K562 (cell line): Measurements from ENCODE around the gene MPZL1. TPM values are rescaled to one million over a fixed set of nuclear protein-coding genes. Genes with fewer than 3 reads are reported as not detected.

Source experiments
- ATAC-seq: fragments of 200-7000 bp; cut with Tn5 transposase; 3 replicates; pipeline ENCODE4 v1.9.1; 2020; ENCODE audit warnings: moderate library complexity
- BruUV-seq: library from RNA; stranded (reverse); fragments of 400-500 nt; replicated peaks from 2 replicates; lab custom pipeline; 2021; lab: Mats Ljungman, UMichigan
- CTCF ChIA-PET: fragments of 300-600 bp; formaldehyde crosslinking; extraction: SDS; loops from one replicate; lab custom pipeline; 2021; ENCODE audit warnings: low intra/inter-chr PET ratio; lab: Yijun Ruan, JAX
- POLR2A ChIA-PET: fragments of 300-600, 350-650 bp; sonication (Branson Sonifier 250); formaldehyde crosslinking; extraction: SDS; loops from one replicate; lab custom pipeline; 2021; ENCODE audit warnings: antibody characterized with exemption, inconsistent platforms; lab: Yijun Ruan, JAX
- DNase-seq, 4 experiments: peaks; one replicate each; pipeline versions ENCODE4 v3.0.0 to v3.0.0-alpha.2; 2011 to 2018; ENCODE audit warnings: low spot score in 3 of 4, mixed read lengths in 3 of 4; ENCODE audit errors: extremely low read depth in 1 of 4
- FAIRE-seq: peaks from 2 replicates; lab custom pipeline; 2011; peaks lifted over from hg19 to GRCh38; lab: Jason Lieb, UNC
- H2AFZ ChIP-seq: 2 replicates; pipeline ENCODE4 v1.6.0; 2011; ENCODE audit warnings: low read depth, low read length, control low read depth, inconsistent platforms
- H3K27ac ChIP-seq: fragments of 200-600 bp; 3 replicates; pipeline ENCODE4 v1.8.0; 2011; ENCODE audit warnings: low read depth, mild to moderate bottlenecking, control low read depth, inconsistent platforms, low read length, moderate library complexity, mixed read lengths; ENCODE audit errors: extremely low read depth
- H3K27me3 ChIP-seq, 2 experiments: fragments of 300-600 bp in 1 of 2; 2 replicates in 1 of 2; 3 replicates in 1 of 2; pipeline versions ENCODE4 v1.6.0 to v1.8.0; 2011; ENCODE audit warnings: inconsistent platforms in 2 of 2, low read length in 2 of 2, mild to moderate bottlenecking in 1 of 2, mixed read lengths in 1 of 2, moderate library complexity in 1 of 2; ENCODE audit not compliant: control insufficient read depth in 2 of 2, insufficient read depth in 2 of 2
- H3K36me3 ChIP-seq: fragments of 300-600 bp; 3 replicates; pipeline ENCODE4 v1.8.0; 2011; ENCODE audit warnings: mild to moderate bottlenecking, low read length, inconsistent platforms; ENCODE audit not compliant: control insufficient read depth, insufficient read depth
- H3K4me1 ChIP-seq, 2 experiments: fragments of 200-600 bp in 1 of 2; replicated peaks in 1 of 2; 2 replicates in 1 of 2; 3 replicates in 1 of 2; pipeline versions ENCODE4 v1.5.1 to v1.8.0; 2011; ENCODE audit warnings: inconsistent platforms in 2 of 2, low read length in 2 of 2, mild to moderate bottlenecking in 1 of 2, mixed read lengths in 1 of 2, moderate library complexity in 1 of 2; ENCODE audit not compliant: control insufficient read depth in 2 of 2, insufficient read depth in 2 of 2
- H3K4me2 ChIP-seq: 2 replicates; pipeline ENCODE4 v1.6.1; 2011; ENCODE audit warnings: low read length, control low read depth, inconsistent platforms, mixed read lengths; ENCODE audit not compliant: insufficient read depth
- H3K4me3 ChIP-seq: fragments of 200-600 bp; sonication (generic), shearing (Covaris generic); 2 replicates; pipeline ENCODE4 v1.5.1; 2016; ENCODE audit warnings: control low read depth, inconsistent platforms
- H3K79me2 ChIP-seq: fragments of 200-600 bp; 3 replicates; pipeline ENCODE4 v1.8.0; 2011; ENCODE audit warnings: low read length, inconsistent platforms; ENCODE audit not compliant: control insufficient read depth, insufficient read depth
- H3K9ac ChIP-seq, 2 experiments: 2 replicates each; pipeline versions ENCODE4 v1.6.0 to v1.6.1; 2011; ENCODE audit warnings: low read depth in 2 of 2, low read length in 2 of 2, control low read depth in 1 of 2, inconsistent platforms in 1 of 2, mild to moderate bottlenecking in 1 of 2, mixed read lengths in 1 of 2; ENCODE audit not compliant: insufficient read depth in 1 of 2
- H3K9me1 ChIP-seq: one replicate; pipeline ENCODE4 v1.6.0; 2011; ENCODE audit warnings: inconsistent platforms, mild to moderate bottlenecking, low read length, moderate library complexity; ENCODE audit not compliant: control insufficient read depth, insufficient read depth
- H3K9me3 ChIP-seq: replicated peaks from 2 replicates; pipeline ENCODE4 v1.5.1; 2011; ENCODE audit warnings: low read depth, low read length, inconsistent platforms; ENCODE audit not compliant: control insufficient read depth, insufficient read depth
- H4K20me1 ChIP-seq: replicated peaks from 2 replicates; pipeline ENCODE4 v1.6.1; 2011; ENCODE audit warnings: low read length, inconsistent platforms, mixed read lengths; ENCODE audit not compliant: control insufficient read depth, insufficient read depth
- ARID1B ChIP-seq: fragments of 450-650 bp; IDR thresholded peaks from 2 replicates; pipeline ENCODE4 v1.6.1; 2016; ENCODE audit warnings: antibody characterized with exemption, mild to moderate bottlenecking, inconsistent platforms
- E2F3 ChIP-seq: fragments of 250-450 bp; sonication (Bioruptor Pico); IDR thresholded peaks from 2 replicates; pipeline ENCODE4 v1.4.0; 2020; ENCODE audit warnings: mild to moderate bottlenecking
- FOXK2 ChIP-seq, 2 experiments: fragments of 450-650 bp; IDR thresholded peaks in 1 of 2; conservative IDR thresholded peaks in 1 of 2; 2 replicates each; pipeline ENCODE4 v1.6.1; 2016; ENCODE audit warnings: low read depth in 2 of 2, mild to moderate bottlenecking in 1 of 2
- GTF2B ChIP-seq: IDR thresholded peaks from 2 replicates; pipeline ENCODE4 v1.6.1; 2011; ENCODE audit not compliant: insufficient read length; ENCODE audit errors: extremely low read depth
- SMAD4 ChIP-seq: fragments of 250-450 bp; sonication (Bioruptor Pico); conservative IDR thresholded peaks from 2 replicates; pipeline ENCODE4 v1.8.0; 2021; ENCODE audit warnings: inconsistent platforms, mild to moderate bottlenecking, moderate library complexity
- SOX6 ChIP-seq: fragments of 450-650 bp; IDR thresholded peaks from 2 replicates; pipeline ENCODE4 v1.6.1; 2014; ENCODE audit warnings: mild to moderate bottlenecking
- SREBF2 ChIP-seq: sonication (generic); formaldehyde crosslinking; IDR thresholded peaks from 2 replicates; pipeline ENCODE4 v1.4.0; 2020; ENCODE audit warnings: mild to moderate bottlenecking, missing genetic modification reagents
- TARDBP ChIP-seq: fragments of 450-650 bp; IDR thresholded peaks from 2 replicates; pipeline ENCODE4 v1.6.1; 2016
- ZBTB2 ChIP-seq: fragments of 450-650 bp; IDR thresholded peaks from 2 replicates; pipeline ENCODE4 v1.6.1; 2016; ENCODE audit warnings: antibody characterized with exemption
- ZNF445 ChIP-seq: fragments of 250-450 bp; sonication (Bioruptor Pico); IDR thresholded peaks from 2 replicates; pipeline ENCODE4 v1.4.0; 2020; ENCODE audit warnings: low read depth, mild to moderate bottlenecking, moderate library complexity
- ZNF551 ChIP-seq: fragments of 250-450 bp; sonication (Bioruptor Pico); IDR thresholded peaks from 2 replicates; pipeline ENCODE4 v1.5.0; 2021; ENCODE audit warnings: mild to moderate bottlenecking, moderate library complexity
- ZNF740 ChIP-seq, 3 experiments: fragments of 200-800 bp in 1 of 3; sonication (Bioruptor generic) in 1 of 3; sonication (generic) in 1 of 3; formaldehyde crosslinking in 1 of 3; IDR thresholded peaks; 2 replicates each; pipeline versions ENCODE4 v1.6.1 to v1.8.0; 2016 to 2022; ENCODE audit warnings: mild to moderate bottlenecking in 2 of 3, missing compliant biosample characterization in 2 of 3, missing genetic modification characterization in 2 of 3, missing genetic modification reagents in 1 of 3
- WGBS: fragments of 100-300 bp; shearing (Covaris generic); methylation state at CpG from one replicate; pipeline ENCODE4 v1.1.6; 2016; ENCODE audit warnings: low coverage, mixed read lengths; ENCODE audit not compliant: insufficient coverage; ENCODE audit errors: missing lambda C conversion rate; 5-methylcytosine and 5-hydroxymethylcytosine counted together
- in situ Hi-C: fragments of 300-500 bp; cut with MboI; formaldehyde crosslinking; loops from 4 replicates; pipeline ENCODE4 v1.15.0; 2018; ENCODE audit warnings: inconsistent platforms, mixed read lengths
- intact Hi-C: fragments of 100-400 bp; cut with micrococcal nuclease; formaldehyde crosslinking; loops from 2 replicates; pipeline ENCODE4 v1.14.2; 2022
- polyA plus RNA-seq, 8 experiments: library from polyadenylated mRNA; depleted of rRNA in 4 of 8; stranded (reverse) in 5 of 8; unstranded in 3 of 8; fragments of >200 nt; fragmentation: Nextera tagmentation in 2 of 8; fragmentation: Illumina TruSeq in 1 of 8; extraction: Ambion mirVana in 2 of 8; extraction: Trizol in 1 of 8; gene quantifications; 2 replicates each; pipeline versions ENCODE4 v1.2.1 to v1.2.3, GENCODE V29; 2011 to 2014; ENCODE audit warnings: inconsistent platforms in 1 of 8, missing spikeins in 1 of 8
- total RNA-seq, 7 experiments: library from RNA; depleted of rRNA in 6 of 7; stranded (reverse); fragments of >200 nt in 6 of 7; fragmentation: Illumina TruSeq in 2 of 7; extraction: Trizol in 2 of 7; gene quantifications; 2 replicates each; pipeline versions ENCODE4 v1.2.1 to v1.2.3, GENCODE V29; 2011 to 2021; ENCODE audit warnings: low replicate concordance in 1 of 7
- TF ChIP-seq, protein P1 (sequence below): fragments of 450-650 bp; IDR thresholded peaks from 2 replicates; pipeline ENCODE4 v1.6.1; 2016; ENCODE audit warnings: low read depth, mild to moderate bottlenecking, moderate library complexity
- TF ChIP-seq, protein P2 (sequence below): fragments of 250-450 bp; sonication (Bioruptor Pico); IDR thresholded peaks from 2 replicates; pipeline ENCODE4 v1.5.0; 2021

MPZL1 gene
- total and polyA plus RNA-seq, 9 of the 15 experiments (the other 6 are each of a cell fraction or from before 2014, with no cell fraction given): 14.5 to 153 (median 66.5) TPM

- TF ChIP-seq ZNF740 (CRISPR knock-in tag; IDR thresholded peaks at IDR 0.05) (no peak), ZNF740 (tag; IDR thresholded peaks at IDR 0.05) (no peak), E2F3 (CRISPR knock-in tag) (no peak), FOXK2 (conservative IDR thresholded peaks at IDR 0.05 in 1 of 2, IDR thresholded peaks at IDR 0.05 in 1 of 2; ENCODE audit: low read depth in 2 of 2) (no peak), SREBF2 (no peak), ARID1B (peak; percentile 57)
- TF ChIP-seq, protein P1, sequence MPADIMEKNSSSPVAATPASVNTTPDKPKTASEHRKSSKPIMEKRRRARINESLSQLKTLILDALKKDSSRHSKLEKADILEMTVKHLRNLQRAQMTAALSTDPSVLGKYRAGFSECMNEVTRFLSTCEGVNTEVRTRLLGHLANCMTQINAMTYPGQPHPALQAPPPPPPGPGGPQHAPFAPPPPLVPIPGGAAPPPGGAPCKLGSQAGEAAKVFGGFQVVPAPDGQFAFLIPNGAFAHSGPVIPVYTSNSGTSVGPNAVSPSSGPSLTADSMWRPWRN: no peak
Measured at GRCh38 chr1:167821356-167821685, 99.5 kb downstream of the MPZL1 start (continued).

- DNase-seq (peak in 1 of 4 experiments; percentile 52), ATAC-seq (no peak), FAIRE-seq (no peak)
- ChIA-PET POLR2A (interaction anchor here (0.8 to 2.0 kb wide), 3 partner anchors 10 to 45 kb away, joined by 3 to 6 read pairs (median 3); no protein-coding TSS in a partner anchor), CTCF (no interaction called here)
- H3K27me3 ChIP-seq: no peaks in the 10 kb centered on the region
- peak overlapping the region; percentile 68 for H2AFZ ChIP-seq
- H3K79me2 ChIP-seq: no peaks in the 10 kb centered on the region; the same call in 2 of the 3 replicates
- no peaks in the 10 kb centered on the region for H3K9me3 ChIP-seq
- intact Hi-C loops: loop anchor here (2.0 to 5.0 kb wide), 3 partner anchors 39 to 115 kb away; partner anchors contain the start of genes DCAF6 and MPC2
- BruUV-seq: no TSS peak
- H3K4me2 ChIP-seq: peak overlapping the region; percentile 51
- no peak overlapping the region; a peak in 1 of 4 replicates for H3K9ac ChIP-seq
- no peaks in the 10 kb centered on the region for H4K20me1 ChIP-seq
- H3K4me3 ChIP-seq: no peak overlapping the region
- peaks cover 30 to 57% of the 10 kb centered on the region in 2 experiments for H3K4me1 ChIP-seq
- in situ Hi-C loops: no loop called here
- H3K27ac ChIP-seq: peak overlapping the region; percentile 23; the same call in 2 of the 3 replicates
- no peaks in the 10 kb centered on the region for H3K36me3 ChIP-seq
- WGBS: 34% methylated on average over 4 of the region's 4 CpGs
- H3K9me1 ChIP-seq: no peaks in the 10 kb centered on the region
- TF ChIP-seq SMAD4 (CRISPR knock-in tag) (0 out of 2 replicates have a peak, but pooled peaks have one; percentile 23), GTF2B (no peak), SOX6 (peak; percentile 73; the same call in 1 of the 2 replicates), ZNF551 (CRISPR knock-in tag) (no peak), ZBTB2 (no peak), ZNF445 (CRISPR knock-in tag) (no peak), TARDBP (no peak)
- TF ChIP-seq, protein P2, sequence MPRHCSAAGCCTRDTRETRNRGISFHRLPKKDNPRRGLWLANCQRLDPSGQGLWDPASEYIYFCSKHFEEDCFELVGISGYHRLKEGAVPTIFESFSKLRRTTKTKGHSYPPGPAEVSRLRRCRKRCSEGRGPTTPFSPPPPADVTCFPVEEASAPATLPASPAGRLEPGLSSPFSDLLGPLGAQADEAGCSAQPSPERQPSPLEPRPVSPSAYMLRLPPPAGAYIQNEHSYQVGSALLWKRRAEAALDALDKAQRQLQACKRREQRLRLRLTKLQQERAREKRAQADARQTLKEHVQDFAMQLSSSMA: no peak
Measured at GRCh38 chr1:167821969-167822685, 100.3 kb downstream of the MPZL1 start.
